Osteoblast (primary cell): Measurements from ENCODE around the gene AOX1. TPM values are rescaled to one million over a fixed set of nuclear protein-coding genes. Genes with fewer than 3 reads are reported as not detected.

Experiments
- DNase-seq: peaks from one replicate; pipeline ENCODE4 v3.0.0; 2011; ENCODE audit warnings: low spot score, mixed read lengths; ENCODE audit not compliant: insufficient read length; ENCODE audit errors: missing footprints
- H2AFZ ChIP-seq: 2 replicates; pipeline ENCODE4 v1.6.0; 2011; ENCODE audit warnings: mild to moderate bottlenecking, low read length
- H3K27ac ChIP-seq: 2 replicates; pipeline ENCODE4 v1.5.1; 2011; ENCODE audit warnings: mild to moderate bottlenecking, low read depth, low read length, moderate library complexity
- H3K27me3 ChIP-seq: 2 replicates; pipeline ENCODE4 v1.6.0; 2012; ENCODE audit warnings: mild to moderate bottlenecking, control low read depth, inconsistent platforms, low read length, moderate library complexity; ENCODE audit not compliant: insufficient read depth
- H3K36me3 ChIP-seq: 2 replicates; pipeline ENCODE4 v1.5.1; 2011; ENCODE audit warnings: mild to moderate bottlenecking, low read length, control low read depth, moderate library complexity; ENCODE audit not compliant: insufficient read depth
- H3K4me1 ChIP-seq: 2 replicates; pipeline ENCODE4 v1.5.1; 2011; ENCODE audit warnings: mild to moderate bottlenecking, low read length, control low read depth, moderate library complexity; ENCODE audit not compliant: insufficient read depth
- H3K4me2 ChIP-seq: 2 replicates; pipeline ENCODE4 v1.6.0; 2011; ENCODE audit warnings: mild to moderate bottlenecking, low read length; ENCODE audit not compliant: insufficient read depth
- H3K4me3 ChIP-seq: fragments of 200-600 bp; sonication (generic); 3 replicates; pipeline ENCODE4 v1.5.1; 2012; ENCODE audit warnings: mild to moderate bottlenecking, low read length, inconsistent platforms; ENCODE audit not compliant: insufficient read depth
- H3K79me2 ChIP-seq: 2 replicates; pipeline ENCODE4 v1.6.0; 2012; ENCODE audit warnings: mild to moderate bottlenecking, low read length, control low read depth, inconsistent platforms; ENCODE audit not compliant: insufficient read depth
- H3K9me3 ChIP-seq: 2 replicates; pipeline ENCODE4 v1.5.1; 2011; ENCODE audit warnings: low read depth, low read length, control low read depth
- H4K20me1 ChIP-seq: 2 replicates; pipeline ENCODE4 v1.6.0; 2012; ENCODE audit warnings: mild to moderate bottlenecking, low read length, control low read depth; ENCODE audit not compliant: insufficient read depth
- CTCF ChIP-seq: IDR thresholded peaks from 2 replicates; pipeline ENCODE4 v1.5.1; 2011; ENCODE audit warnings: mild to moderate bottlenecking, low read depth, low read length, moderate library complexity; ENCODE audit errors: extremely low read depth
- total RNA-seq: library from RNA; depleted of rRNA; stranded (reverse); fragments of >200 nt; gene quantifications from 2 replicates; pipeline ENCODE4 v1.2.3, GENCODE V29; 2012

Gene AOX1
- total RNA-seq, 1 donor: 76.4 TPM

- Histone ChIP-seq H3K36me3 (no peaks in the 10 kb centered on the region), H3K79me2 (no peaks in the 10 kb centered on the region), H3K27ac (no peak overlapping the region), H3K4me3 (no peak overlapping the region), H3K27me3 (no peaks in the 10 kb centered on the region), H3K4me1 (peaks cover 4% of the 10 kb centered on the region), H2AFZ (no peak overlapping the region), H3K4me2 (no peak overlapping the region), H3K9me3 (no peaks in the 10 kb centered on the region), H4K20me1 (no peaks in the 10 kb centered on the region)
- TF ChIP-seq CTCF: no peak
- DNase-seq: no peak
Observed at GRCh38 chr2:200588076-200588678, 2.4 kb downstream of the AOX1 start.

- Histone ChIP-seq H3K79me2 (no peaks in the 10 kb centered on the region), H2AFZ (no peak overlapping the region), H3K9me3 (no peaks in the 10 kb centered on the region), H3K36me3 (no peaks in the 10 kb centered on the region), H3K4me1 (peaks cover 4% of the 10 kb centered on the region), H3K4me3 (no peak overlapping the region), H4K20me1 (no peaks in the 10 kb centered on the region), H3K27me3 (no peaks in the 10 kb centered on the region), H3K27ac (no peak overlapping the region), H3K4me2 (no peak overlapping the region)
- DNase-seq: no peak
- no peak for TF ChIP-seq CTCF
Observed at GRCh38 chr2:200590090-200590489, 4.3 kb downstream of the AOX1 start.

GRCh38 chr2:200591308-200591707 is 5.5 kb downstream of the AOX1 start:
- Histone ChIP-seq H3K4me3 (no peak overlapping the region), H2AFZ (no peak overlapping the region), H4K20me1 (no peaks in the 10 kb centered on the region), H3K9me3 (no peaks in the 10 kb centered on the region), H3K4me2 (no peak overlapping the region), H3K36me3 (no peaks in the 10 kb centered on the region), H3K79me2 (no peaks in the 10 kb centered on the region), H3K4me1 (no peaks in the 10 kb centered on the region), H3K27me3 (no peaks in the 10 kb centered on the region), H3K27ac (no peak overlapping the region)
- DNase-seq: no peak
- no peak for TF ChIP-seq CTCF

GRCh38 chr2:200592406-200593075 is 6.7 kb downstream of the AOX1 start:
- H3K27ac ChIP-seq: no peak overlapping the region
- H2AFZ ChIP-seq: no peak overlapping the region
- H3K27me3 ChIP-seq: no peaks in the 10 kb centered on the region
- no peaks in the 10 kb centered on the region for H3K9me3 ChIP-seq
- no peaks in the 10 kb centered on the region for H3K4me1 ChIP-seq
- no peaks in the 10 kb centered on the region for H4K20me1 ChIP-seq
- H3K79me2 ChIP-seq: no peaks in the 10 kb centered on the region
- no peak overlapping the region for H3K4me3 ChIP-seq
- DNase-seq: no peak
- no peak overlapping the region for H3K4me2 ChIP-seq
- no peaks in the 10 kb centered on the region for H3K36me3 ChIP-seq
- no peak for TF ChIP-seq CTCF
